Activated CD8-positive, alpha-beta T cell treated with anti-CD3 and anti-CD28 coated beads for 36 hours (primary cell): Measurements from ENCODE around the gene THPO. TPM values are rescaled to one million over a fixed set of nuclear protein-coding genes. Genes with fewer than 3 reads are reported as not detected.

Experiments
- ATAC-seq: fragments of 200-7000 bp; cut with Tn5 transposase; one replicate; pipeline ENCODE4 v1.10.0; 2021; ENCODE audit warnings: mild to moderate bottlenecking, moderate library complexity
- CTCF ChIA-PET: fragments of 350-600 bp; sonication (Branson Sonifier 250); formaldehyde crosslinking; loops from one replicate; lab custom pipeline; 2021; ENCODE audit warnings: antibody characterized with exemption; lab: Charles Lee
- POLR2A ChIA-PET: fragments of 350-600 bp; sonication (Branson Sonifier 250); formaldehyde crosslinking; loops from one replicate; lab custom pipeline; 2021; ENCODE audit warnings: antibody characterized with exemption; lab: Charles Lee
- DNase-seq: peaks from one replicate; pipeline ENCODE4 v3.0.0-alpha.2; 2020
- H3K27ac Mint-ChIP-seq: one replicate; pipeline ENCODE4 v1.8.0; 2021; ENCODE audit warnings: mild to moderate bottlenecking, mixed read lengths
- H3K27me3 Mint-ChIP-seq: one replicate; pipeline ENCODE4 v1.8.0; 2021; ENCODE audit warnings: mixed read lengths
- H3K36me3 Mint-ChIP-seq: one replicate; pipeline ENCODE4 v1.8.0; 2021; ENCODE audit warnings: low read depth, mixed read lengths
- H3K4me1 Mint-ChIP-seq: one replicate; pipeline ENCODE4 v1.8.0; 2021; ENCODE audit warnings: low read depth, mixed read lengths
- H3K4me3 Mint-ChIP-seq: one replicate; pipeline ENCODE4 v1.8.0; 2021; ENCODE audit warnings: mild to moderate bottlenecking, moderate library complexity, mixed read lengths
- H3K9me3 Mint-ChIP-seq: one replicate; pipeline ENCODE4 v1.8.0; 2021; ENCODE audit warnings: mixed read lengths
- CTCF ChIP-seq: fragments of 200-600 bp; IDR thresholded peaks from one replicate; pipeline ENCODE4 v1.8.0; 2022; ENCODE audit warnings: antibody characterized with exemption, mild to moderate bottlenecking
- intact Hi-C: fragments of 100-400 bp; cut with micrococcal nuclease; formaldehyde crosslinking; loops from one replicate; pipeline ENCODE4 v1.10.0; 2022
- total RNA-seq, 2 experiments: library from RNA; stranded (reverse); gene quantifications; one replicate each; pipeline ENCODE4 v1.2.3, GENCODE V29; 2021

The THPO gene
- not detected for total RNA-seq

GRCh38 chr3:184377882-184378445, at the start of gene THPO:
Gene THPO, minus strand, starts transcription at chr3:184378207. Its CDS starts 1,948 bp downstream, at chr3:184376259.
- ATAC-seq (no peak), DNase-seq (no peak)
- intact Hi-C loops, result no loop called here
- Mint-ChIP-seq H3K4me3 (peak within 1 kb of the TSS; percentile 33), H3K27me3 (peaks cover 43% of the 10 kb centered on the region), H3K27ac (no peak within 1 kb of the TSS), H3K4me1 (peaks cover 3% of the 10 kb centered on the region), H3K9me3 (no peaks in the 10 kb centered on the region), H3K36me3 (no peaks in the 10 kb centered on the region)
- ChIA-PET CTCF (interaction anchor here (1.2 kb wide), 1 partner anchor 136 kb away, joined by 3 read pairs; no protein-coding TSS in a partner anchor), POLR2A (no interaction called here)
- no peak for TF ChIP-seq CTCF

DNA sequence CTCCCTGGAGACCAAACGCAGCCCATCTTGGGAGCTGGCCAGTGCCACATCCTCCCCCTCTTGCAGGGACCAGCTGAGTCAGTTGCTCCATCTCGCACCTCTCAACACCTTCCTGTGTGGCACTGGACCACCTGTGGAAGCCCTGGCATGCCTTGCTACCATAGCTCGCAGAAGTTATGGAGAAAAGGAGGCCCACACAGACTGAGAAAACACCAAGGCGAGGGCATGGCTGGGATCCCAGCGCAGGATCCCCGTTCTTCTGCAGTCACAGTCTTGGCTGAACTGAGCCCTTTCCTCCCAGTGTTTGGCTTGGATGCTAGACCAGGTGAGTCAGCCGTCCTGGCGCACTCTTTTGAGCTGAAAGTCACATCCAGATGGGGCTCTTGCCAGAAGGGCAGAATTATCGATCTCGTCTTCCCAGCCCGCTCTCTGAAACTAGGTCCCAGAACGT, 48.7 kb upstream of the THPO start:
- intact Hi-C loops, result no loop called here
- no peak for TF ChIP-seq CTCF
- peaks cover 5% of the 10 kb centered on the region for H3K27me3 Mint-ChIP-seq
- ATAC-seq, result no peak
- no peak for DNase-seq
- no peak overlapping the region for H3K4me3 Mint-ChIP-seq
- H3K4me1 Mint-ChIP-seq, result no peaks in the 10 kb centered on the region
- H3K9me3 Mint-ChIP-seq, result no peaks in the 10 kb centered on the region
- ChIA-PET POLR2A (no interaction called here), CTCF (interaction anchor here (1.5 to 1.9 kb wide), 2 partner anchors 87 to 116 kb away, joined by 6 read pairs; no protein-coding TSS in a partner anchor)
- no peak overlapping the region for H3K27ac Mint-ChIP-seq
- no peaks in the 10 kb centered on the region for H3K36me3 Mint-ChIP-seq

GRCh38 chr3:184423561-184423960, 45.6 kb upstream of the THPO start:
- ChIA-PET CTCF (interaction anchor here (0.8 to 2.6 kb wide), 2 partner anchors 106 to 118 kb away, joined by 3 to 16 read pairs; no protein-coding TSS in a partner anchor), POLR2A (no interaction called here)
- Mint-ChIP-seq H3K9me3 (no peaks in the 10 kb centered on the region), H3K27me3 (peaks cover 5% of the 10 kb centered on the region), H3K4me3 (no peak overlapping the region), H3K36me3 (no peaks in the 10 kb centered on the region), H3K4me1 (no peaks in the 10 kb centered on the region), H3K27ac (no peak overlapping the region)
- TF ChIP-seq CTCF, result no peak
- intact Hi-C loops, result no loop called here
- no peak for DNase-seq
- ATAC-seq, result no peak

GRCh38 chr3:184419171-184419570, 41.2 kb upstream of the THPO start:
- peaks cover 2% of the 10 kb centered on the region for H3K27me3 Mint-ChIP-seq
- CTCF ChIA-PET, result interaction anchor here (0.7 to 7.6 kb wide), 8 partner anchors 47 to 124 kb away, joined by 3 to 69 read pairs (median 4); no protein-coding TSS in a partner anchor
- no peaks in the 10 kb centered on the region for H3K4me1 Mint-ChIP-seq
- no peak overlapping the region for H3K27ac Mint-ChIP-seq
- intact Hi-C loops, result loop anchor here (2.0 to 10.0 kb wide), 2 partner anchors 96 to 126 kb away; no protein-coding TSS in a partner anchor
- POLR2A ChIA-PET, result interaction anchor here (1.4 kb wide), 1 partner anchor 122 kb away, joined by 3 read pairs; no protein-coding TSS in a partner anchor
- DNase-seq (no peak), ATAC-seq (no peak)
- H3K4me3 Mint-ChIP-seq, result no peak overlapping the region
- TF ChIP-seq CTCF, result no peak
- no peaks in the 10 kb centered on the region for H3K36me3 Mint-ChIP-seq
- H3K9me3 Mint-ChIP-seq, result no peaks in the 10 kb centered on the region
